Measurements from ENCODE around the gene PKP4. TPM values are rescaled to one million over a fixed set of nuclear protein-coding genes. Genes with fewer than 3 reads are reported as not detected.

PKP4 gene
- total and polyA plus RNA-seq, 2 of the 8 experiments (the other 6 are each of a cell fraction or from before 2014, with no cell fraction given): 48.2 to 88.0 TPM

GRCh38 chr2:158432117-158432516, 24.6 kb upstream of the PKP4 start (continued):
- TF ChIP-seq CHD7 (IDR thresholded peaks at IDR 0.05; ENCODE audit: insufficient replicate concordance, low read length) (no peak), MAFK (IDR thresholded peaks at IDR 0.05; ENCODE audit: low read depth, low read length) (no peak), RXRA (IDR thresholded peaks at IDR 0.05; ENCODE audit: insufficient read depth, low read depth, low read length) (no peak), USF2 (IDR thresholded peaks at IDR 0.05; ENCODE audit: low read length) (no peak), BCL11A (IDR thresholded peaks at IDR 0.05; ENCODE audit: low read depth in 2 of 2, low read length in 2 of 2) (no peak), ZNF274 (IDR thresholded peaks at IDR 0.05; ENCODE audit: borderline replicate concordance, extremely low read depth, low read length) (no peak), CTCF (IDR thresholded peaks at IDR 0.05; ENCODE audit: control extremely low read depth in 1 of 3, insufficient read depth in 1 of 3, low read depth in 1 of 3, low read length in 3 of 3) (no peak)
